ENCODE results near the gene CIZ1.

CIZ1 gene

GRCh38 chr9:128222880-128223670, 31.7 kb upstream of the CIZ1 start:
- H2AFZ ChIP-seq (ENCODE audit: low read depth) = no peak overlapping the region
- H3K4me3 ChIP-seq (IDR thresholded peaks at IDR 0.05; ENCODE audit: insufficient read depth, low read depth, low read length) = no peak overlapping the region
- no peak for TF ChIP-seq CTCF (conservative IDR thresholded peaks at IDR 0.05; ENCODE audit: low read depth, low read length)
- H3K27ac ChIP-seq = no peak overlapping the region
- no peak overlapping the region for H3K9ac ChIP-seq
- no peak overlapping the region for H3K4me2 ChIP-seq
- H3K79me2 ChIP-seq (ENCODE audit: insufficient read depth, low read depth) = no peaks in the 10 kb centered on the region
- no peaks in the 10 kb centered on the region for H4K20me1 ChIP-seq (ENCODE audit: insufficient read depth)
- peaks cover 7% of the 10 kb centered on the region for H3K4me1 ChIP-seq (ENCODE audit: low read depth, poor library complexity, severe bottlenecking)
- peaks cover 63% of the 10 kb centered on the region for H3K27me3 ChIP-seq (ENCODE audit: insufficient read depth, low read depth)
- H3K36me3 ChIP-seq (ENCODE audit: insufficient read depth) = no peaks in the 10 kb centered on the region

- Histone ChIP-seq H3K27me3 (ENCODE audit: insufficient read depth, low read depth) (peaks cover 65% of the 10 kb centered on the region), H3K79me2 (ENCODE audit: insufficient read depth, low read depth) (no peaks in the 10 kb centered on the region), H3K27ac (no peak overlapping the region), H3K4me1 (ENCODE audit: low read depth, poor library complexity, severe bottlenecking) (peaks cover 8% of the 10 kb centered on the region), H3K36me3 (ENCODE audit: insufficient read depth) (no peaks in the 10 kb centered on the region), H2AFZ (ENCODE audit: low read depth) (no peak overlapping the region), H3K9ac (no peak overlapping the region), H3K4me3 (IDR thresholded peaks at IDR 0.05; ENCODE audit: insufficient read depth, low read depth, low read length) (no peak overlapping the region), H3K4me2 (no peak overlapping the region), H4K20me1 (ENCODE audit: insufficient read depth) (no peaks in the 10 kb centered on the region)
- no peak for TF ChIP-seq CTCF (conservative IDR thresholded peaks at IDR 0.05; ENCODE audit: low read depth, low read length)
These were observed 30.7 kb upstream of the CIZ1 start for GRCh38 chr9:128222026-128222425.

GRCh38 chr9:128219831-128220230, 28.5 kb upstream of the CIZ1 start:
- H3K27me3 ChIP-seq (ENCODE audit: insufficient read depth, low read depth) = peaks cover 55% of the 10 kb centered on the region
- H4K20me1 ChIP-seq (ENCODE audit: insufficient read depth) = no peaks in the 10 kb centered on the region
- no peaks in the 10 kb centered on the region for H3K36me3 ChIP-seq (ENCODE audit: insufficient read depth)
- H3K4me3 ChIP-seq (IDR thresholded peaks at IDR 0.05; ENCODE audit: insufficient read depth, low read depth, low read length) = no peak overlapping the region
- H3K27ac ChIP-seq = no peak overlapping the region
- H3K9ac ChIP-seq = no peak overlapping the region
- no peak for TF ChIP-seq CTCF (conservative IDR thresholded peaks at IDR 0.05; ENCODE audit: low read depth, low read length)
- H3K4me2 ChIP-seq = no peak overlapping the region
- H3K4me1 ChIP-seq (ENCODE audit: low read depth, poor library complexity, severe bottlenecking) = peaks cover 8% of the 10 kb centered on the region
- no peak overlapping the region for H2AFZ ChIP-seq (ENCODE audit: low read depth)
- no peaks in the 10 kb centered on the region for H3K79me2 ChIP-seq (ENCODE audit: insufficient read depth, low read depth)

- Histone ChIP-seq H3K36me3 (ENCODE audit: insufficient read depth) (no peaks in the 10 kb centered on the region), H3K27me3 (ENCODE audit: insufficient read depth, low read depth) (peaks cover 47% of the 10 kb centered on the region), H2AFZ (ENCODE audit: low read depth) (peak overlapping the region; percentile 61), H3K9ac (no peak overlapping the region), H3K27ac (no peak overlapping the region), H3K4me2 (peak overlapping the region; percentile 81), H3K4me3 (IDR thresholded peaks at IDR 0.05; ENCODE audit: insufficient read depth, low read depth, low read length) (no peak overlapping the region), H3K79me2 (ENCODE audit: insufficient read depth, low read depth) (no peaks in the 10 kb centered on the region), H3K4me1 (ENCODE audit: low read depth, poor library complexity, severe bottlenecking) (peaks cover 8% of the 10 kb centered on the region), H4K20me1 (ENCODE audit: insufficient read depth) (no peaks in the 10 kb centered on the region)
- TF ChIP-seq CTCF (conservative IDR thresholded peaks at IDR 0.05; ENCODE audit: low read depth, low read length) = no peak
These were observed 27.4 kb upstream of the CIZ1 start for GRCh38 chr9:128218518-128219389.
